ENCODE results near the gene TRAM2. TPM values are rescaled to one million over a fixed set of nuclear protein-coding genes. Genes with fewer than 3 reads are reported as not detected.

TRAM2 gene
- total and polyA plus RNA-seq, 4 donors, result 7.3 to 20.3 (median 13.0) TPM

GRCh38 chr6:52531834-52532233, 45.0 kb downstream of the TRAM2 start:
- no peak overlapping the region for H3K27ac ChIP-seq (ENCODE audit: low read depth in 1 of 2, low read length in 2 of 2)
- WGBS, result 97% methylated on average over 1 of the region's 1 CpG
- H3K4me3 ChIP-seq (ENCODE audit: low read depth in 1 of 3, low read length in 3 of 3), result no peak overlapping the region
- H3K36me3 ChIP-seq (ENCODE audit: control insufficient read depth in 4 of 4, insufficient read depth in 3 of 4, low read depth in 1 of 4, low read length in 3 of 4), result peaks cover 0 to 8% (median 1%) of the 10 kb centered on the region in 4 donors
- H3K4me1 ChIP-seq (ENCODE audit: control insufficient read depth in 4 of 4, insufficient read depth in 4 of 4, low read length in 3 of 4), result peaks cover 0 to 4% (median 0%) of the 10 kb centered on the region in 4 donors
- H3K9ac ChIP-seq (ENCODE audit: low read depth in 1 of 2, low read length in 2 of 2), result no peak overlapping the region
- TF ChIP-seq RAD21 (IDR thresholded peaks at IDR 0.05) (no peak), YY1 (IDR thresholded peaks at IDR 0.05) (no peak), FOXA2 (IDR thresholded peaks at IDR 0.05) (no peak), MAX (IDR thresholded peaks at IDR 0.05) (no peak), RXRA (IDR thresholded peaks at IDR 0.05) (no peak), ZBTB33 (IDR thresholded peaks at IDR 0.05) (no peak), ATF3 (IDR thresholded peaks at IDR 0.05) (no peak), JUND (IDR thresholded peaks at IDR 0.05) (no peak), SP1 (IDR thresholded peaks at IDR 0.05) (no peak), HNF4G (IDR thresholded peaks at IDR 0.05) (no peak)
- no peaks in the 10 kb centered on the region for H3K27me3 ChIP-seq (ENCODE audit: control insufficient read depth in 4 of 4, insufficient read depth in 4 of 4, low read length in 3 of 4)
- no peaks in the 10 kb centered on the region for H3K9me3 ChIP-seq (ENCODE audit: control insufficient read depth in 4 of 4, low read length in 3 of 4)
- DNase-seq (ENCODE audit: low spot score), result no peak

GRCh38 chr6:52531396-52531795, 45.5 kb downstream of the TRAM2 start:
- H3K36me3 ChIP-seq (ENCODE audit: control insufficient read depth in 4 of 4, insufficient read depth in 3 of 4, low read depth in 1 of 4, low read length in 3 of 4), result peaks cover 0 to 8% (median 1%) of the 10 kb centered on the region in 4 donors
- DNase-seq (ENCODE audit: low spot score), result no peak
- H3K4me3 ChIP-seq (ENCODE audit: low read depth in 1 of 3, low read length in 3 of 3), result no peak overlapping the region
- no peak overlapping the region for H3K9ac ChIP-seq (ENCODE audit: low read depth in 1 of 2, low read length in 2 of 2)
- TF ChIP-seq GABPA (IDR thresholded peaks at IDR 0.05 in 1 of 2, conservative IDR thresholded peaks at IDR 0.05 in 1 of 2), result no peak
- no peak for TF ChIP-seq NR2F2 (IDR thresholded peaks at IDR 0.05)
- no peak for TF ChIP-seq FOXA1 (IDR thresholded peaks at IDR 0.05)
- no peak for TF ChIP-seq HNF4A (conservative IDR thresholded peaks at IDR 0.05)
- TF ChIP-seq EGR1 (IDR thresholded peaks at IDR 0.05; ENCODE audit: low read depth in 2 of 2), result no peak
- no peak for TF ChIP-seq HNF4G (IDR thresholded peaks at IDR 0.05)
- TF ChIP-seq RAD21 (IDR thresholded peaks at IDR 0.05), result no peak
- TF ChIP-seq JUND (IDR thresholded peaks at IDR 0.05), result no peak
- 96% methylated on average over 4 of the region's 4 CpGs for whole genome bisulfite sequencing
- peaks cover 0 to 4% (median 0%) of the 10 kb centered on the region in 4 donors for H3K4me1 ChIP-seq (ENCODE audit: control insufficient read depth in 4 of 4, insufficient read depth in 4 of 4, low read length in 3 of 4)
- H3K9me3 ChIP-seq (ENCODE audit: control insufficient read depth in 4 of 4, low read length in 3 of 4), result no peaks in the 10 kb centered on the region
- no peak overlapping the region for H3K27ac ChIP-seq (ENCODE audit: low read depth in 1 of 2, low read length in 2 of 2)
- H3K27me3 ChIP-seq (ENCODE audit: control insufficient read depth in 4 of 4, insufficient read depth in 4 of 4, low read length in 3 of 4), result no peaks in the 10 kb centered on the region

GRCh38 chr6:52530351-52530750, 46.5 kb downstream of the TRAM2 start:
- Histone ChIP-seq H3K27ac (ENCODE audit: low read depth in 1 of 2, low read length in 2 of 2) (no peak overlapping the region), H3K9ac (ENCODE audit: low read depth in 1 of 2, low read length in 2 of 2) (no peak overlapping the region)

More at GRCh38 chr6:52530351-52530750, 46.5 kb downstream of the TRAM2 start:
- Histone ChIP-seq H3K27me3 (ENCODE audit: control insufficient read depth in 4 of 4, insufficient read depth in 4 of 4, low read length in 3 of 4) (no peaks in the 10 kb centered on the region), H3K36me3 (ENCODE audit: control insufficient read depth in 4 of 4, insufficient read depth in 3 of 4, low read depth in 1 of 4, low read length in 3 of 4) (peaks cover 0 to 6% (median 1%) of the 10 kb centered on the region in 4 donors), H3K4me1 (ENCODE audit: control insufficient read depth in 4 of 4, insufficient read depth in 4 of 4, low read length in 3 of 4) (peaks cover 0 to 4% (median 0%) of the 10 kb centered on the region in 4 donors), H3K4me3 (ENCODE audit: low read depth in 1 of 3, low read length in 3 of 3) (no peak overlapping the region), H3K9me3 (ENCODE audit: control insufficient read depth in 4 of 4, low read length in 3 of 4) (no peaks in the 10 kb centered on the region)
- 96% methylated on average over 10 of the region's 10 CpGs for WGBS
- no peak for TF ChIP-seq ZBTB33 (IDR thresholded peaks at IDR 0.05)
- TF ChIP-seq TAF1 (conservative IDR thresholded peaks at IDR 0.05), result no peak
- TF ChIP-seq YY1 (IDR thresholded peaks at IDR 0.05), result no peak
- no peak for TF ChIP-seq REST (IDR thresholded peaks at IDR 0.05)
- no peak for TF ChIP-seq GABPA (IDR thresholded peaks at IDR 0.05 in 1 of 2, conservative IDR thresholded peaks at IDR 0.05 in 1 of 2)
- no peak for TF ChIP-seq FOXA1 (IDR thresholded peaks at IDR 0.05)
- TF ChIP-seq HNF4G (IDR thresholded peaks at IDR 0.05), result no peak
- no peak for TF ChIP-seq JUND (IDR thresholded peaks at IDR 0.05)
- no peak for TF ChIP-seq MAX (IDR thresholded peaks at IDR 0.05)
- no peak for DNase-seq (ENCODE audit: low spot score)

All from liver (tissue), 9 donors.